ENCODE results near the gene GPHA2.

GPHA2 gene

DNA sequence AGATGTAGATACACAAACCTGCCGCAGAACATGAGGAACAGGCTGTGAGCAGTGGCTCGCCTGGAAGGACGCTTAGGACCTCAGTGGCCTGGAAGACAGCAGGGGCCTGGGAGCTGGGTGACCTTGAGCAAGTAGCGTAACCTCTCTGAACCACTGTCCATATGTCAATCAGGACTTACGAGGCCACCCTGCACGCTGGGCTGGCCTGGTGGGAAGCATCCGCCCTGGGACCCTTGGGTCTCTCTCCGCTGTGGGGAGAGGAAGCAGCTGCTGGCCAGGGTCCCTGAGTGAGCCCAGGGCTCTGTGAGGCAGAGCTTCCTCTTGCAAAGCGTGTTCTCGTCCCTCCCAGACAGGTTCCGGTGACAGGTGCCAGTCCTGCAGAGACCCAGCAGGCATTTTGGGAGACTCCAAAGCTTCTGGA is 43.3 kb downstream of the GPHA2 start:
- DNase-seq (ENCODE audit: low read depth in 3 of 3, low spot score in 1 of 3) = no peak

DNA sequence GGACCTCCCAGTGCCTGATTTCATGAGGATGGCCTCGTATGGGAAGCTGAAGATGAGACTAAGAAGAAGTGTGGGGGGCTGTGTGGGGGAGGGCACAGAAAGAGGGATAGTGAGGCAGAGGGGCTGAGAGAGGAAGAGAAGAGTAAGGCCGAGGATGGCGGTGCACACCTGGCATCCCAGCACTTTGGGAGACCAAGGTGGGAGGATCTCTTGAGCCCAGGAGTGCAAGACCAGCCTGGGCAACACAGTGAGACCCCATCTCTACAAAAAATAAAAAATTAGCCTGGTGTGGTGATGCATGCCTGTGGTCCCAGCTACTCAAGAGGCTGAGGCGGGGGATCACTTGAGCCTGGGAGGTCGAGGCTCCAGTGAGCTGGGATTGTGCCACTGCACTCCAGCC is 43.8 kb downstream of the GPHA2 start:
- no peak for DNase-seq (ENCODE audit: low read depth in 3 of 3, low spot score in 1 of 3)

DNA sequence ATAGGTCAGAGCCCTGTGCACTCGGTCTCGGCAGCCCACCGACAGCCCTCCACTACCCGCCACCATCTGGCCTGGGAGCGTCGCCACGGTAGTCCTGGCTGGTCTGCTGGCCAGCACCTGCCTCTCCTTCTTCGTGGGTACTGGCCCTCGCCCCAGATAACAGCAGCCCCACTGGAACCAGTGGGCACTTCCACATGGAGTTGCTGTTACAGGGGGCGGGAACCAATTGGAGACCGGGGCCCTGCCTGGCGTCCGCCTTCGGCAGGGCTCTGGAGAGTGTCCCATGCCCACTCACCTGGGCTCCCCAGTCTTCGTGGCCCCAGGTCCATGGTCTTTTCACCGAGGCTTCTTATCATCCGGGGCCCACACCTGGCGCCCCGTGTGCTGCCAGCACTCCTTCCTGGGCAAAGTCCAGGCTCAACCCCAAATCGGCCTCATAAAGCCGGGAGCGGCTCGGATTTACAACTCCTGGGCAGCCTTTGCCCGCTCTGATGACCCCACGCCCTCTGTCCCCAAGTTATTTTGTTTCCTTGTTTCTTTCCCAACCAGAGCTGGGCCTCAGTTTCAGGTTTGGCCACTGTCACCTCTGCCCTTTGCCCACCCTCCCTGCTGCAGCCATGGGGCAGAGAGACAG is 44.4 kb downstream of the GPHA2 start:
- no peak for DNase-seq (ENCODE audit: low read depth in 3 of 3, low spot score in 1 of 3)

DNA sequence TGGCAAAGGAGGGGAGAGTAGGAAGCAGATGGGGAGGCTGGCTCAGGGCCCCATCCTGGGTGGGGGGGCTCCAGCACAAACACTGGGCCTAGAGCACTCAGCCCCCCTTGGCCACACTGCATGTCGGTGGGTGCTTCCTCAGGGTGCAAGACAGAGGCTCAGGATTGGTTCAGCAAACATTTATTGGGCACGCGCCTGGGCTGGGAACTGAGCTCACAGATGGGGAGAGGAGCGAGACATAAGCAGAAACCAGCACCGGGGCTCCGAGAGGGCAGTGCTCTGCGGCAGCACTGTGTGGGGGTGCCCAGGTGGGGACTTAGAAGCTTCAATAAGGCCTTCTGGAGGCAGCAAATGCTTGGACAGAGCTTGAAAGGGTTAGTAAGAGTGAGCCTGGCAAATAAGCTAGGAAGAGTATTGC is 45.2 kb downstream of the GPHA2 start:
- DNase-seq (ENCODE audit: low read depth in 3 of 3, low spot score in 1 of 3) = no peak

DNA sequence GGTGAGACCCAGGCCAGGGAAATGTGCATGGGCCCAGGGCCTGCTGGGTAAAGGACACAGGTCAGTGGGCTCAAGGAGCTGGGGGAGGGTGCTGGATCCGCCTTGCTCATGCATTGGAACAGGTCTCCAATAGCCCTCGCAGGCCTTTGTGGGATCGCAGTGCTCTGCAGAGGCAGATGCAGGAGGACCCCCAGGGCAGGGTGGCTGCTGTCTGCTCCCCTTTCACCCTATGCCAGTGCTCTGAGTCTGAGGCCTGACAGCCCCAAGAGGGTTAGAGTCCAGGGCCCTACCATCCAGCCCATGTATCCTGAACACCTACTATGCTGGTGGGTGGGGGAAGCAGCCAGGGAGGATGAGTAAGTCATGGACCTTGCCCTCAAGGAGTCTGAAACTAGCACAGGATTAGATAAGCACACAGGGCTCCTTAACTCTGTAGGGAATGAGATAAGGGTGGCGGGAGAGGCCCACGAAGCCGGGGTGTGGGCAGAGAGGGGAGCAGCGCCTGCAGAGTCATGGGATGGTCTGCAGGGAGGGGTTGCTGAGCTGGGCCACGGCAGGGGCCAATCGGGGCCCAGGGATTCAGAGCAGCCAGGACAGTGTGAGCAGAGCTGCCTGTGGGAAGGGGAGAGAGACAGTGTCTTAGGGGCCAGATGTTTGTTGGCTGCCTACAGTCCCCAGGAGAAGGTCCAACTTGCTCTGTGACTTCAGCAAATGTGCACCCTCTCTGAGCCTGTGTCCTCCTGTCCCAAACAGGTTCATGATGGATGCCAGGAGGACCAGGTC is 46.8 kb downstream of the GPHA2 start:
- DNase-seq (ENCODE audit: low read depth in 3 of 3, low spot score in 1 of 3) = no peak

DNA sequence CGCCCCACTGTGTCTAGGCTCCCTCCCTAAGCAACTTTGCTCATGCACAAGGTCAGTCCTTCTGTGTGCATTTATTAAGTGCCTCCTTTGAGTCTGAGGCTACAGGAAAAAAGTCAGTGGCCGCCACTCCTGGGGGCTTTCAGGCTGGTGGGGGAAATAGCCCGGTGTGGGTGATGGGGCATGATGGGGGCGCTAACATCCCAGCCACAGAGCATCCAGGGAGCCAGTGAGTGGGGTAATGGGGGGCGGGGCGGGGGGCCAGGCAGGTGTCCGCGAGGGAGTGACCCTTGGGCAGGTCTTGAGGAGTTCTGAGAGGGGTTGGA is 47.3 kb downstream of the GPHA2 start:
- no peak for DNase-seq (ENCODE audit: low read depth in 3 of 3, low spot score in 1 of 3)

DNA sequence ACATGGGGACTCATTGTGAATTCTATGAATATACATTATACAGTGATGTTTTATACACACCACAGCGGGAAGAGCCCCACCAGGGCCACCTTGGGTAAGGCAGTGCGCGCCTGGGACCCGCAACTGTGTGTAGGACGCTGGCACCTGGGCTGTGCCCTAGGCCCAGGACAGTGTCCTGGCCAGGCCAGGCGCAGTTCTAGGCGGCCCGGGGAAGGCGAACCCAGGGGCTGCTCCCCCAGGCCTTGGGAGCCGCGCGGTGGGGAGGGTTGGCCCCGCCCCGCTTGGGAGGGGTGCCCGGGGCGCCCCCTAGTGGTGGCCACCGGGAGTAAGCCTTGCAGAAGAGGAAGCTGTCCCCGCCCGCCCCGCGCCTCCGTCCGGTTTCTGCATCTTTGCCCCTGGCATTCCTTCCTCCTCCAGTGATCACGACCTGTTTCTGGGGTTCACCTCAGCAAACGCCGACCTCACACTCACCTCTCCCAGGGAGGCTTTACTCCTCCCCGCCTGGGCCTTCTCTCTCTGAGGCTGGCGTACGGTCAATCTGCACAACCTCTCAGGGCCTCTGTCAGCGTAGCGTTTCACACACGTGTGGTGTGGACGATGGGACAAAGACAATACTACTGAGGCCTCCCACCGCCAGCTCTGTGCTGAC is 47.8 kb downstream of the GPHA2 start:
- peak; percentile 67 to 88 (median 77) for DNase-seq (ENCODE audit: low read depth in 3 of 3, low spot score in 1 of 3)

DNA sequence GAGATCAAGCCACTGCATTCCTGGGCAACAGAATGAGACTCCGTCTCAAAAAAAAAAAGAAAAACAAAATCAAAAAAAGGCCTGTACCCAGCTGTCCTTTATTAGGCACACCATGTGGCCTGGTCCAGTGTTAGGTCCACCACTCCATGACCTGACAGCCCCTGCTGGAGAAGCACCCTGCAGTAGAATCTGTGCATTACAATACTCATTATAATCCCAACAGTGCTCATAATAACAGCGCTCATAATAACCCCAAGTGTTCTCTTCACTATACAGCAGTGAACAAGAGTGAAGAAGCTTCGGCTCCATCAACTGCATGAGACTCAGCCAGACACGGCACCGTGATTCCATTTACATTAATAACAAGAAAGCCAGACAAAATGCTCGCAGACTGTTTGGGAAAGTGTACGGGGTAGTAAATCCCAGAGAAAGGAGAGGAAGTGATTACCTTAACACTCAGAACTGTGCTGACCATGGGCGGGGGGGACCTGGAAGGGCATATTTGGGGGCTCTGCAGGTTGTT is 48.4 kb downstream of the GPHA2 start:
- DNase-seq (ENCODE audit: low read depth in 3 of 3, low spot score in 1 of 3) = no peak

DNA sequence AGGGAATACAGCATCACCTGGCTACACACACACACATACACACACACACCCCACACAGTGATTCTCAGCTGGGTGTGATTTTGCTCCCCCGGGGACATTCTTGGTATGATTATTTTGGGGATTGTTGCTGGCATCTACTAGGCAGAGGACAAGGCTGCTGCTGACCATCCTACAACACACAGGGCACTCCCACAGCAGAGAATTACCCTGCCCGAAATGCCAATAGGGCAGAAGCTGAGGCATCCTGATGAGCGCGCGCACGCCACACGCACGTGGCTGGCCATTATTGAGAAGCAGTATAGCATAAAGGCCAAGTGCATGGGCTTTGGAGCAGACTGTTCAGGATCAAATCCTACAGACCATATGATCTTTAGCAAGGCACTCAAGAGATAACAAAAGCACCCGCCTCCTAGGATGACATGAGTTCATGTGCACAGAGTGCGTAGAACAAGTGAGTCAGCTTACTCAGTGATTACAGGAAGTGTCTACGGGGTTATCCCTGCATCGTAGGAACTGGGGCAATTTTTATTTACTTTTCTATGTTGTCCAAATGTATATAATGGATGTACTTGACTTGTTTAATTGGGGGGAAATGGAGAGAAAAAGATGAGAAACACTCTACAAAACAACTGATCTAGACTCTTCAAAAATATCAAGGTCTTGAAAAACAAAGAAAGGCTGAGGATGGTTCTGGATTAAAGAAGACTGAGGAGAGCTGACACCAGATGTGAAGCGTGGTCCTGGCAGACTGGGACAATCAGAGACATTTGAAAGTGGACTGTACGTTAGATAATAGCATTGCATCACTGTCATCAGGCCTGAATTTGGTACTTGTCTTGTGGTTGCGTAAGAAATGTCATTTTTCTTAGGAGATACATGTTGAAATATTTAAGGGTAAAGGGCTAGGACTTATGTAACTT is 50.1 kb downstream of the GPHA2 start:
- DNase-seq (ENCODE audit: low read depth in 3 of 3, low spot score in 1 of 3) = no peak

Data from stimulated activated CD4-positive, alpha-beta T cell treated with anti-CD3 and anti-CD28 coated beads, TNF-alpha, amount 100 ng/mL, for 1 hour (primary cell).